Measurements from ENCODE around the gene RALB.

Gene RALB

DNA sequence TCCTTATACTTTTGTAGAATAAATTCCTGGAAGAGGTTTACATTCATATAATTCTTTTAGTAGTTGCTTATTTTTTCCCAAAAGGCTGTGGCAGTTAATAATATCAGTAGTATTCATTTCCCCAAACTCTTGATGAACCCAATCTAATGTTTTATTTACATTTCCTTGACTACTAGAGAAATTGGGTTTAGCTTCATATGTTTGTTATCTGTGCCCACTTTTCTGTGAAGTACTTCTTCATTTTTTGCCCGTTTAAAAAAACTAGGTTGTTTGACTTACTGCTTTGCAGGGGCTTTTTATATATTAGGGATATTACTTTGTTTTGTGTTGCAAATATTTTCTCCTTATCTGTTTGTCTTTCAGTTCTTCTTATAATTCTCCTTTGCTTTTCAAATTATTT, 17.2 kb downstream of the RALB start:
- no peak for DNase-seq
- Histone ChIP-seq H3K4me3 (ENCODE audit: low read depth, low read length) (no peak overlapping the region), H3K4me1 (no peaks in the 10 kb centered on the region), H3K9me3 (no peaks in the 10 kb centered on the region), H3K36me3 (no peaks in the 10 kb centered on the region), H3K27me3 (no peaks in the 10 kb centered on the region)
- no peak for TF ChIP-seq CTCF (IDR thresholded peaks at IDR 0.05; ENCODE audit: low read depth, low read length)

- no peak for TF ChIP-seq CTCF (IDR thresholded peaks at IDR 0.05; ENCODE audit: low read depth, low read length)
- Histone ChIP-seq H3K4me1 (no peaks in the 10 kb centered on the region), H3K36me3 (no peaks in the 10 kb centered on the region), H3K4me3 (ENCODE audit: low read depth, low read length) (no peak overlapping the region), H3K9me3 (no peaks in the 10 kb centered on the region), H3K27me3 (no peaks in the 10 kb centered on the region)
- DNase-seq, result no peak
Measured at GRCh38 chr2:120271711-120272379, 19.2 kb downstream of the RALB start.

- no peak for TF ChIP-seq CTCF (IDR thresholded peaks at IDR 0.05; ENCODE audit: low read depth, low read length)
- Histone ChIP-seq H3K9me3 (no peaks in the 10 kb centered on the region), H3K4me3 (ENCODE audit: low read depth, low read length) (no peak overlapping the region), H3K36me3 (no peaks in the 10 kb centered on the region), H3K27me3 (no peaks in the 10 kb centered on the region), H3K4me1 (no peaks in the 10 kb centered on the region)
- DNase-seq, result no peak
Measured at GRCh38 chr2:120272763-120273481, 20.3 kb downstream of the RALB start.

GRCh38 chr2:120275617-120276400, 23.2 kb downstream of the RALB start:
- DNase-seq, result no peak
- TF ChIP-seq CTCF (IDR thresholded peaks at IDR 0.05; ENCODE audit: low read depth, low read length), result no peak

GRCh38 chr2:120277505-120278205, 25.0 kb downstream of the RALB start:
- no peak for TF ChIP-seq CTCF (IDR thresholded peaks at IDR 0.05; ENCODE audit: low read depth, low read length)
- no peak overlapping the region for H3K4me3 ChIP-seq (ENCODE audit: low read depth, low read length)
- no peaks in the 10 kb centered on the region for H3K27me3 ChIP-seq
- no peak for DNase-seq
- no peaks in the 10 kb centered on the region for H3K9me3 ChIP-seq
- H3K4me1 ChIP-seq, result no peaks in the 10 kb centered on the region
- H3K36me3 ChIP-seq, result no peaks in the 10 kb centered on the region

More at GRCh38 chr2:120275617-120276400, 23.2 kb downstream of the RALB start:
- H3K9me3 ChIP-seq, result no peaks in the 10 kb centered on the region
- no peaks in the 10 kb centered on the region for H3K36me3 ChIP-seq
- H3K4me1 ChIP-seq, result no peaks in the 10 kb centered on the region
- no peak overlapping the region for H3K4me3 ChIP-seq (ENCODE audit: low read depth, low read length)
- H3K27me3 ChIP-seq, result no peaks in the 10 kb centered on the region

Data from BE2C (cell line).